Brain microvascular endothelial cell (primary cell): Measurements from ENCODE around the gene USP2.

Source experiments
- DNase-seq: peaks from one replicate; pipeline ENCODE4 v3.0.0-alpha.2; 2020
- H3K27ac ChIP-seq: fragments of 250-450 bp; sonication (Bioruptor Pico); 2 replicates; pipeline ENCODE4 v1.5.1; 2020; ENCODE audit warnings: mild to moderate bottlenecking, moderate library complexity
- H3K27me3 ChIP-seq: fragments of 250-450 bp; sonication (Bioruptor Pico); replicated peaks from 2 replicates; pipeline ENCODE4 v1.5.1; 2020; ENCODE audit warnings: mild to moderate bottlenecking
- H3K36me3 ChIP-seq: fragments of 250-450 bp; sonication (Bioruptor Pico); replicated peaks from 2 replicates; pipeline ENCODE4 v1.5.1; 2020; ENCODE audit warnings: mild to moderate bottlenecking
- H3K4me3 ChIP-seq: 2 replicates; pipeline ENCODE4 v1.5.1; 2011; ENCODE audit warnings: low read depth, mild to moderate bottlenecking, control low read depth, low read length, moderate library complexity
- CTCF ChIP-seq: IDR thresholded peaks from 2 replicates; pipeline ENCODE4 v1.5.1; 2011; ENCODE audit warnings: low read depth, mild to moderate bottlenecking, moderate library complexity, low read length, control low read depth, inconsistent platforms; ENCODE audit errors: missing control alignments
- in situ Hi-C: cut with HindIII; loops from 2 replicates; pipeline ENCODE4 v1.10.0; 2017; ENCODE audit warnings: low sequenced_read_pairs, low pct_ligation_motif_present

USP2 gene

GRCh38 chr11:119335091-119335654 lies 46.3 kb downstream of the USP2 start:
- no peak for DNase-seq
- no peak overlapping the region for H3K27ac ChIP-seq
- H3K27me3 ChIP-seq = peaks cover 2% of the 10 kb centered on the region
- H3K36me3 ChIP-seq = no peaks in the 10 kb centered on the region
- peak overlapping the region; percentile 89 for H3K4me3 ChIP-seq
- TF ChIP-seq CTCF = no peak
- in situ Hi-C loops = no loop called here

- peak; percentile 98 for DNase-seq
- TF ChIP-seq CTCF = no peak
- in situ Hi-C loops = no loop called here
- peak within 1 kb of the TSS; percentile 84 for H3K27ac ChIP-seq
- H3K36me3 ChIP-seq = no peaks in the 10 kb centered on the region
- peak within 1 kb of the TSS; percentile 89 for H3K4me3 ChIP-seq
- no peaks in the 10 kb centered on the region for H3K27me3 ChIP-seq
Observed at GRCh38 chr11:119334174-119334930, 47.1 kb downstream of the USP2 start, which contains the start of gene RNF26. Gene RNF26, plus strand, starts transcription at chr11:119334527. Its CDS starts 596 bp downstream, at chr11:119335123.

GRCh38 chr11:119332111-119332765 lies 49.3 kb downstream of the USP2 start:
- DNase-seq = no peak
- TF ChIP-seq CTCF = no peak
- in situ Hi-C loops = no loop called here
- Histone ChIP-seq H3K27ac (no peak overlapping the region), H3K4me3 (no peak overlapping the region), H3K27me3 (no peaks in the 10 kb centered on the region), H3K36me3 (no peaks in the 10 kb centered on the region)

- no peak for TF ChIP-seq CTCF
- in situ Hi-C loops = no loop called here
Observed at GRCh38 chr11:119330237-119330636, 51.3 kb downstream of the USP2 start.

GRCh38 chr11:119329320-119329719 lies 52.2 kb downstream of the USP2 start:
- Histone ChIP-seq H3K36me3 (no peaks in the 10 kb centered on the region), H3K4me3 (no peak overlapping the region), H3K27ac (no peak overlapping the region), H3K27me3 (no peaks in the 10 kb centered on the region)
- in situ Hi-C loops = no loop called here
- no peak for TF ChIP-seq CTCF
- DNase-seq = no peak

More at GRCh38 chr11:119330237-119330636, 51.3 kb downstream of the USP2 start:
- Histone ChIP-seq H3K27me3 (no peaks in the 10 kb centered on the region), H3K36me3 (no peaks in the 10 kb centered on the region), H3K4me3 (no peak overlapping the region), H3K27ac (no peak overlapping the region)
- no peak for DNase-seq
